Measurements from ENCODE around the gene TNIP2. TPM values are rescaled to one million over a fixed set of nuclear protein-coding genes. Genes with fewer than 3 reads are reported as not detected.
A peak's percentile ranks its signal among the peaks of the same experiment; 100 is the strongest.

Gene TNIP2
- total and polyA plus RNA-seq, 3 donors from 2014 or later, result 35.1 to 108 (median 99.7) TPM

DNA sequence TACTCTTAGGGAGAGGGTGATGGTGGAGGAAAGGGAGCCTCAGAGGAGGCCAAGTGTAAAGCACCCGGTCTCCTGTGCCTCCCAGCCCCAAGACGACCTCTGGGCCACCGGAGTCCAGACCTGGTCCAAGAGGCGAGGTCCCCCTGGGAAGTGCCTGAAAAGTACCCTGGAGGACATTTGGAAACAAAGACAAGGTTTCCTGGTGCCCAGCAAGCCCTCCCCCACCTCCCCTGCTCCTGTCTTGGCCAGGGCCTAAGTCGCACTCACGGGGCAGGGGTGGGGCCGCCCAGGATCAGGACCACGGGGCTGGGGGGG is 36.2 kb upstream of the TNIP2 start:
- Histone ChIP-seq H3K4me1 (peaks cover 66% of the 10 kb centered on the region), H3K9me3 (no peaks in the 10 kb centered on the region), H3K4me3 (peak overlapping the region; percentile 36 to 63), H3K36me3 (ENCODE audit: low read depth, missing control alignments) (no peaks in the 10 kb centered on the region), H3K27me3 (no peaks in the 10 kb centered on the region), H3K27ac (peak overlapping the region; percentile 55 to 80)
- 46 to 68% methylated on average over 4 to 8 of the region's 8 CpGs for WGBS, 2 donors
- no peak for DNase-seq
- intact Hi-C loops (cut with DNase I; ENCODE audit: low total_unique reads), result no loop called here
- no peak for TF ChIP-seq POLR2A (IDR thresholded peaks at IDR 0.05)
- TF ChIP-seq, protein P1, sequence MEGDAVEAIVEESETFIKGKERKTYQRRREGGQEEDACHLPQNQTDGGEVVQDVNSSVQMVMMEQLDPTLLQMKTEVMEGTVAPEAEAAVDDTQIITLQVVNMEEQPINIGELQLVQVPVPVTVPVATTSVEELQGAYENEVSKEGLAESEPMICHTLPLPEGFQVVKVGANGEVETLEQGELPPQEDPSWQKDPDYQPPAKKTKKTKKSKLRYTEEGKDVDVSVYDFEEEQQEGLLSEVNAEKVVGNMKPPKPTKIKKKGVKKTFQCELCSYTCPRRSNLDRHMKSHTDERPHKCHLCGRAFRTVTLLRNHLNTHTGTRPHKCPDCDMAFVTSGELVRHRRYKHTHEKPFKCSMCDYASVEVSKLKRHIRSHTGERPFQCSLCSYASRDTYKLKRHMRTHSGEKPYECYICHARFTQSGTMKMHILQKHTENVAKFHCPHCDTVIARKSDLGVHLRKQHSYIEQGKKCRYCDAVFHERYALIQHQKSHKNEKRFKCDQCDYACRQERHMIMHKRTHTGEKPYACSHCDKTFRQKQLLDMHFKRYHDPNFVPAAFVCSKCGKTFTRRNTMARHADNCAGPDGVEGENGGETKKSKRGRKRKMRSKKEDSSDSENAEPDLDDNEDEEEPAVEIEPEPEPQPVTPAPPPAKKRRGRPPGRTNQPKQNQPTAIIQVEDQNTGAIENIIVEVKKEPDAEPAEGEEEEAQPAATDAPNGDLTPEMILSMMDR (IDR thresholded peaks at IDR 0.05), result no peak

- H3K36me3 ChIP-seq (ENCODE audit: low read depth, missing control alignments), result no peaks in the 10 kb centered on the region
- no peak overlapping the region for H3K4me3 ChIP-seq
- no peak overlapping the region for H3K27ac ChIP-seq
- WGBS, 2 donors, result 87 to 93% methylated on average over 9 to 10 of the region's 10 CpGs
- H3K9me3 ChIP-seq, result no peaks in the 10 kb centered on the region
- H3K27me3 ChIP-seq, result no peaks in the 10 kb centered on the region
- TF ChIP-seq, protein P1 (IDR thresholded peaks at IDR 0.05), result no peak
- TF ChIP-seq POLR2A (IDR thresholded peaks at IDR 0.05), result no peak
- intact Hi-C loops (cut with DNase I; ENCODE audit: low total_unique reads), result no loop called here
- H3K4me1 ChIP-seq, result peaks cover 62% of the 10 kb centered on the region
- DNase-seq, result no peak
Observed at GRCh38 chr4:2791518-2792395, 35.6 kb upstream of the TNIP2 start.

- Histone ChIP-seq H3K27me3 (no peaks in the 10 kb centered on the region), H3K4me3 (no peak overlapping the region), H3K9me3 (no peaks in the 10 kb centered on the region), H3K4me1 (peaks cover 54% of the 10 kb centered on the region), H3K36me3 (ENCODE audit: low read depth, missing control alignments) (no peaks in the 10 kb centered on the region), H3K27ac (no peak overlapping the region)
- 53 to 68% methylated on average over 14 to 19 of the region's 19 CpGs for WGBS, 2 donors
- DNase-seq, result no peak
- no peak for TF ChIP-seq POLR2A (IDR thresholded peaks at IDR 0.05)
- TF ChIP-seq, protein P1 (IDR thresholded peaks at IDR 0.05), result no peak
- intact Hi-C loops (cut with DNase I; ENCODE audit: low total_unique reads), result no loop called here
Observed at GRCh38 chr4:2790583-2791517, 34.7 kb upstream of the TNIP2 start.

- no peaks in the 10 kb centered on the region for H3K27me3 ChIP-seq
- H3K27ac ChIP-seq, result no peak overlapping the region
- no peaks in the 10 kb centered on the region for H3K9me3 ChIP-seq
- intact Hi-C loops (cut with DNase I; ENCODE audit: low total_unique reads), result no loop called here
- H3K4me1 ChIP-seq, result peaks cover 45% of the 10 kb centered on the region
- TF ChIP-seq, protein P1 (IDR thresholded peaks at IDR 0.05), result no peak
- TF ChIP-seq POLR2A (IDR thresholded peaks at IDR 0.05), result no peak
- H3K4me3 ChIP-seq, result no peak overlapping the region
- H3K36me3 ChIP-seq (ENCODE audit: low read depth, missing control alignments), result no peaks in the 10 kb centered on the region
- no peak for DNase-seq
- WGBS, 2 donors, result 87 to 92% methylated on average over 20 to 24 of the region's 24 CpGs
Observed at GRCh38 chr4:2789793-2790582, 33.9 kb upstream of the TNIP2 start.
